GM12875 (cell line): Measurements from ENCODE around the gene DOCK3.

Experiments
- H3K4me3 ChIP-seq: one replicate; pipeline ENCODE4 v1.5.1; 2011; ENCODE audit warnings: low read depth, low read length, control low read depth
- TF ChIP-seq, protein P1 (sequence below): IDR thresholded peaks from 2 replicates; pipeline ENCODE4 v1.5.1; 2011; ENCODE audit warnings: low read depth, mild to moderate bottlenecking, control low read depth, inconsistent platforms, low read length, moderate library complexity, borderline replicate concordance; ENCODE audit not compliant: insufficient read depth

The DOCK3 gene

DNA sequence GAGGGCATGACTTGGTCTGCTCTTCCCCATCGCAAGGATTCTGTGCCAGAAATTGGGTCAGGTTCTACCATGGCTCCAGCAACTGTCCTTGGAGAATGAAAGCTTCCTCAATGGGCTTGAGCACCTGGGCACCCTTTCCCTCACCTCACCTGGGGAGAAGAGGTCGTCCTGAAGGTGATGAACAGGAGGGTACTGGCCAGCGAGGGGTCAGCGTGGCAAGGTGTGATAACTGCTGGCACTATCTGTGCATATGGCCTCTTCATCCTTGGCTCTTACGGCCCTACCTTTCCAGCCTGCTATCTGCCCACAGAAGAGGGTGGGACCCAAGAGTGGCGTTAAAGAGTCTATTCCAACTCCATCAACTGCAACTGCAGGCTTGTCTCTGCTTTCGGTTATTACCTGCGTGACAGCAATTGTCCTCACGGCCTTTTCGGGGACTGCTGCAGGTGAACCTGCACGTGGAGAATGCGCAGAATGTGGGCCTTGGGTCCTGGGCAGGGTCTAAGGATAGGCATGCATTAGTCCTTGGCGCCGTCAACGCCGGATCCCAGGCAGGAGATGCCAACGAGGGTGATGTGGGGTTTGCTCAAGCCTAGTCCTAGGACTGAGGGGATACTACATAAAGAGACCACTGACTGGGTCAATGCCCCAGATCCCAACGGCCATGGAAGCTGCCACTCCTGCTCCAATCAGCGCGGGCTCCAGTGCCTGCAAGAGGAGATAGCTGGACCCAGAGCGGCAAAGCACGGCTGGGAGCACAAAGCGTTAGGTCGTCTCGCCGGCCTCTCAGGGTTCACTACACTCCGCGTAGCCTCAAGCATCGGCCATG, 715.7 kb downstream of the DOCK3 start:
- TF ChIP-seq, protein P1, sequence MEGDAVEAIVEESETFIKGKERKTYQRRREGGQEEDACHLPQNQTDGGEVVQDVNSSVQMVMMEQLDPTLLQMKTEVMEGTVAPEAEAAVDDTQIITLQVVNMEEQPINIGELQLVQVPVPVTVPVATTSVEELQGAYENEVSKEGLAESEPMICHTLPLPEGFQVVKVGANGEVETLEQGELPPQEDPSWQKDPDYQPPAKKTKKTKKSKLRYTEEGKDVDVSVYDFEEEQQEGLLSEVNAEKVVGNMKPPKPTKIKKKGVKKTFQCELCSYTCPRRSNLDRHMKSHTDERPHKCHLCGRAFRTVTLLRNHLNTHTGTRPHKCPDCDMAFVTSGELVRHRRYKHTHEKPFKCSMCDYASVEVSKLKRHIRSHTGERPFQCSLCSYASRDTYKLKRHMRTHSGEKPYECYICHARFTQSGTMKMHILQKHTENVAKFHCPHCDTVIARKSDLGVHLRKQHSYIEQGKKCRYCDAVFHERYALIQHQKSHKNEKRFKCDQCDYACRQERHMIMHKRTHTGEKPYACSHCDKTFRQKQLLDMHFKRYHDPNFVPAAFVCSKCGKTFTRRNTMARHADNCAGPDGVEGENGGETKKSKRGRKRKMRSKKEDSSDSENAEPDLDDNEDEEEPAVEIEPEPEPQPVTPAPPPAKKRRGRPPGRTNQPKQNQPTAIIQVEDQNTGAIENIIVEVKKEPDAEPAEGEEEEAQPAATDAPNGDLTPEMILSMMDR = no peak
- peak overlapping the region; percentile 36 for H3K4me3 ChIP-seq

DNA sequence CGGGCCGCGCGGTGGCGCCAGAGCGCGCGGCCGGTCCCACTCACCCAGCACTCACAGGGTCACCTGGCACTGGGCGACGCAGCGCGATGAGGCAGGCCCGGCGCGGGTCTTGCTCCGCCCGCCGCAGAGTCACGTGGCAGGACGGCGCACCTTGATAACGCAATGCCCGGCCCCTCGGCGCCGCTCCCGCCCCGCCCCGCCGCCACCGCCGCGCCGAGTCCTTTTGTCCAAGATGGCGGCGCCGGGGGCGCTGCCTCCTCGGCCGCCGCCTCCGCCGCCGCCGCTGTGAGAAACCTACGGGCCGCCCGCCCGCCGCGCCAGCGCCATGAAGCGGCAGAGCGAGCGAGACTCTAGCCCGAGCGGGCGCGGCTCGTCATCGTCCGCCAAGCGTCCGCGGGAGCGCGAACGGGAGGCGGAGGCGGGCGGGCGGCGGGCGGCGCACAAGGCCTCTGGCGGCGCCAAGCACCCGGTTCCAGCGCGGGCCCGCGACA, 716.4 kb downstream of the DOCK3 start, which contains the start of gene RBM15B:
Gene RBM15B (plus strand): TSS at position 211 of the 491 bp plus-strand sequence. CDS start 115 bp downstream, at position 326.
- H3K4me3 ChIP-seq = peak within 1 kb of the TSS; percentile 57
- TF ChIP-seq, protein P1 = peak; percentile 95

GRCh38 chr3:51391566-51392354, 717.0 kb downstream of the DOCK3 start:
- TF ChIP-seq, protein P1 = no peak

GRCh38 chr3:51392355-51393133, 717.8 kb downstream of the DOCK3 start:
- H3K4me3 ChIP-seq = peak overlapping the region; percentile 57
- TF ChIP-seq, protein P1 = no peak

More at GRCh38 chr3:51391566-51392354, 717.0 kb downstream of the DOCK3 start:
- H3K4me3 ChIP-seq = peak overlapping the region; percentile 57

- no peak overlapping the region for H3K4me3 ChIP-seq
- TF ChIP-seq, protein P1 = no peak
Observed at GRCh38 chr3:51393134-51393495, 718.4 kb downstream of the DOCK3 start.

DNA sequence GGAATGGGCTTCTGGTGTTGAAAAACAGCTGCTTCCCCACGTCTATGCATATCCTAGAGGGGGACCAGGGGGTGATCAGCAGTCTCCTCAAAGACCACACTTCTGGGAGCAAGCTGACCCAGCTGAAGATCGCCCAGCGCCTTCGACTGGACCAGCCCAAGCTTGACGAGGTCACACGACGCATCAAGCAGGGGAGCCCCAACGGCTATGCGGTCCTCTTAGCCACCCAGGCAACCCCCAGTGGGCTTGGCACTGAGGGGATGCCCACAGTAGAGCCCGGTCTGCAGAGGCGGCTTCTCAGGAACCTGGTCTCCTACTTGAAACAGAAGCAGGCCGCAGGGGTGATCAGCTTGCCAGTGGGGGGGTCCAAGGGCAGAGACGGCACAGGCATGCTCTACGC, 718.8 kb downstream of the DOCK3 start:
- TF ChIP-seq, protein P1 = no peak
- H3K4me3 ChIP-seq = no peak overlapping the region
